Stromal cell of bone marrow (primary cell): ENCODE data around the gene CHST1.

Source experiments
- DNase-seq: peaks from one replicate; pipeline ENCODE4 v3.0.0-alpha.2; 2012; ENCODE audit warnings: low read depth

Gene CHST1

DNA sequence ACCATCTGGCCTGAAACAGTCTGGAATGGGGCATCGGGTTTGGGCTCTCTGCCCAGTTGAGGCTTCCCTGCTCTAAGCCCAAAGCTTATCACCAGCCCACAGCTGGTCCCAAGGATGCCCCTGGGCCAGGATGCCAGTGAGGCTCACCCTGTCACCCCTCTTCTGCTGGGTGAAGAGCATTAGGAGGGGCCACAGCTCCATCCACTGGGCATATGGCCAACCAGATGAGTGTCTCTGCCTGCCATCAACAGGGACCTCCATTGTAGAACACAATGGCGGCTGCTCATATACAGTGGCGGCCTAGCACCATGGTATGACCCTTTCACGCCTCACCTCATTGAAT, 5.6 kb downstream of the CHST1 start:
- no peak for DNase-seq

DNA sequence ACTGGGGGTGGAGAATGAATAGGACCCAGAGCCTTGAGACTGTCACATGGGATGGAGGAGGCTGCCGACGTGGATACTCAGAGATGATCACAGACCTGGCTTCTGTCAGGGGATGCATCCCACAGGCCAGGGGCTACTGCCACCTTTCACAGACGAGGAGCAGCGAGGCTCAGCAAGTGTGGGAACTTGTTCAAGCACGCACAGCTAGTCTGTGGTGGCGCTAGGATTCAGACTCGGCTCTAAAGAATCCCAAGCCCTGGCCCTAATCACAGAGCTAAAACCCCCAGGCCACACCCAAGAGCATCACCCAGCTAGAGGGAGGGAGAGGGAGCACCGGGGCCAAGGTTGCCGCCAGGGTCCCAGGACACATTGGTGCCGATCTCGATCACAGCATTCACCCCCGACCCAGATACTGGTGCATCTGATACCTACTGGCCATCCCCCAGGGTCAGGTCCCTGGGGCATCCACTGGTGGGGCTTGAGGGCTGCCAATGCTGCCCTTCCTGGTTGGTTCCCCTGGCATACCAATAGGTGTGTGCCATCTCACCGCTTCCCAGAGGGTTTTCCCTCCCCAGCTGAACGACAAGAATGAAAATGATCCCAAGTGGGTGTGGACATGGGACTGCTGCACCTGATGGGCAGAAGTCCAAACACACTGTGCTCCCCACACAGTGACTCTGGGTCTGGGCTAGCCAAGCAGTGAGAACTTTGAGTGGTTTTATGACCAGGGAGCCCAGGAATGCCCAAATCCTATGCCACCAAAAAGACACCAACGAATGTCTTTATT, 6.2 kb downstream of the CHST1 start:
- DNase-seq, result no peak

DNA sequence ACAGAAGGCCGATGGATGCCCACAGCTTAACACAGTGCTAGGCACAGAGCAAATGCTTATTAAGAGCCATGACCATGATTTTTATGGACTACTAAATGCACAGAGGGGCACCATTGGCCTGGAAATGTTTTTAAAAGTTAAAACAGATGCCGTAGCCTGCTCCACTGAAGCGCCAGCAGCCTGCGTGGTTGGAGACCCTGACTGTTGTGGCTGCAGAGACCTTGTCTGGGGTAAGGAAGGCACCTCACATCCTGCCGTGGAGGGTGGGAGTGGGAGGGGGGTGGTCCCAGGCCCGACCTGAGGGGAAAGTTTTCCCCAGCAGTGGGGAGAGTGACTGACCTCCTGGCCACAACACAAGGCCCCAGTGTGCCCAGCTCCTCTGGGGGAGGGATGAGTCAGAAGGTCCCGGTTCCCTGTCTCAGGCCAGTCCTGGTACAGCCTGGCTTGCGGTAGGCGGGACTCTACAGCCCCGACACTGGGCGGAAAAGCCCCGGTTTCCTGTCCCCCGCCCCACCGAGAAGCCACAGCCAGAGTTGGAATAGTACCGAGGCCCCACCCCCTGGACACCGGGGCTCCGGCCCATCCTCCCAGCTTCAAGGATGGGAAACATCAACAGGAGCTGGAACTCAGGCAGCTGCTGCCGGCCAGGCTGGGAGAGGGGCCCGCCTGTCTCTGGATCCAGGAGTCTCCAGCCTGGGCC, 7.0 kb downstream of the CHST1 start:
- peak; percentile 18 for DNase-seq

DNA sequence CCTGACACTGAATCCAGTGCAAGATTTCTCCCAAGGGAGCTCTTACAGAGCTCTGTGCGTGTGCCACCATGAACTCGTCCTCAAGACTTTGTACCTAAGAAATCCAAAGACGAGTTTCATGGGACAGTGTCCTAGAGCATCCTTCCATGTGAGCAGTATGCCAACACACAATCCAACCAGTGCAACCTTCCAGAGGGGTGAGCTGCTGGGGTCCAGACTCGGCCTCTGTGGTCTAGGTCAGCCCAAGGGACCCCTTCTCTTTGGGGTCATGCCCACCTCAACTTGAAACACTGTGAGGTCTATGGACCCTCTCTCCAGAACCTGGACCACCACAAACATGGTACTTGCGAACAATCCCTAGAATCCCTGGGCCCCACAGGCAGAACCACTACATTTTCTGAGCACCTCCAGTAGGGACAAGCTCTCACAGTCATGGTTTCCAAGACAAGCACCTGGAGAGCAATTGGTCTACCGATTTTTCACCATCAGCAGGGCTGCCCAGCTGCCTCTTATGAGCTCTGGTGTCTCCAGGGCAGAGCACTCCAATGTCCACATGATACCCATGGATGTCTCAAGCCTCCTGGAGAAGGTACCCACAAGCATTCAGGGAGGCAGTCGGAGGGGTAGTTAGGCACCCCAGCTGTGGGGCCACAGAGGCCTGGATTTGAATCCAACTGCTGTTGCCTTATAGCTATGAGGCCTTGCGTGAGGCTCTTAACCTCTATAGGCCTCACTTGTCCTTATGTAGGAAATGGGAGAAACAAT, 7.7 kb downstream of the CHST1 start:
- no peak for DNase-seq

DNA sequence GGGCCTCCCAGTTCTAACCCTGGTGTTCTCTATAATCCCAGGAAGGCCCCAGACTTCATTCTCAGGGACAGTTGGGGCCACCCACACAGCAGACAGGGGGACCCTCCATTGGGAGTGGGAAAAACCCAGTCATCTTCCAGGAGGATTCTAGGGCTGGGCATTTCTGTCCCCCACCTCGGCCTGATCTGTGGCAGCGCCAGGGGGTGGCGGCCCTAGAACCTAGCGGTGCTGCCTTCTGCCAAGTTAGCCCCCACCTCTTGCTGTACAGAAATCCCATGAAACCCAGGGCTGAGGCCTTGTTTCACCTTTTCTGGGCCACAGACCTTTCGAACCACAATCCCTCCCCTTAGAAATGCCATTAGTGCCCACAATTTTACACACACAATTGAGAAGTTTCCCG, 9.6 kb downstream of the CHST1 start:
- DNase-seq, result no peak

DNA sequence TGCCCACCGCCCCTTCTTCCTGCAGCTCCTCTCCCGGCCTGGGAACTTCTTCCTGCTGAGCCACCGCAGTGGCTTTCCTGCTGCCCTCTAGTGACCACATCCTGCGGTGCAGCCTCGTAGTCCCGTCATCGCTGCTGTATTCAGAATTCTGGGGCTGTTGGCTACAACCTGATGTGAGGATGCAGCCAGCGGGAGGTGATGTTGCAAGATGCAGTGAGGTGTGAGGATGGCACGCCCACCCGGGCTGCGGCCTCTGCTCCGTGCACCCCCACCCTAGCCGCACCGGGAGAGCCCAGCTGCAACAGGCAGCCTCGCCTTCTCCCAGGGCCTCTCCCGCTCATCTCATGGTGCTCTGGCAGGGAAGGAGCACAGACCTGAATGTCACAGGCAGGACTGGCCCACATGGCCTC, 10.1 kb downstream of the CHST1 start:
- DNase-seq, result peak; percentile 36

DNA sequence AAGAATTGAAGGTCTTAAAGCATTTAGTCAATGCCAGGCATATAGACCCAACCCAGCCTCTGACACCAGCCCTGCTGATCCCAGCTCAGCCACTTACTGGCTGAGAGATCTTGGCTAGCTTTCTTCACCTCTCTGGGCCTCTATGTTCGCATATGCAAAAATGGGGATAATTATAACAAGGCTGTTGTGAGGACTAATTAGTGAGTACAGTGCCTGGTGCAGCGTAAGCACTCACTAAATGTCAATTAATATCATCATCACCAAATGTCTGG, 10.5 kb downstream of the CHST1 start:
- no peak for DNase-seq

DNA sequence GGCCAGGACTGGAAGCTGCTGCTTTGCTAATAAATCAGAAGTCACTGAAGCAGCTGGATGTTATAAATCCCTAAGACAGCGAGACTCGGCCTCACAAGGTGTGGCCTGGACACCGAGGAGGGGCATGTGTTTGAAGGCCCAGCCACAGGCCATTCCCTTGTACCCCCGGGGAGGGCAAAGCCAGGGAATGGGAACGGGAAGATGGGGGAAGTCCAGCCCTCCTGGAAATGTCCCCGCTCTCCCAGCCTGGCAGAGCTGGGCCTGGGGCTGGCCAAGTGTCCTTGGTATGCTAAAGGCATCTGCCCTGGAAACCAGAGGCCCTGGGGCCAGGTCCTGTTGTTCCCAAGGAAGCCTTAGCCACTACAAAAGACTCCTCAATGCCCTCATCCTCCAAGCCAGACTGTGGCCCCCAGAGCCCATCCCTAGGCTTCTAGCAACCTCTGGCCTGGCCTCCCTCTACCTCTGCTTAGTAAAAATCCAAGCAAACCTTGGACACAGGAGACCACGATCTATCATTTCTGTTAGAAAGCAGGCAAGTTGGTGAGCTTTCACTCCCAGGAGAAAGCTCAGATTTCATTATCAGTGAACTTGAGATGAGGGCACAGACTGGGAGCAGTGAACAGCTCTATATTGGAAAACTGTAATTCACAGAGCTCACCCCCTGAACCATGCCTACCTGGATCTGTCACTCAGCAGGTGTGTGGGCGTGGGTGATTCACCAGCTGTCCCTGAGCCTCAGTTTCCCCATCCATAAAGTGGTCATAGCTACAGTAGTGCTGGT, 11.0 kb downstream of the CHST1 start:
- no peak for DNase-seq

DNA sequence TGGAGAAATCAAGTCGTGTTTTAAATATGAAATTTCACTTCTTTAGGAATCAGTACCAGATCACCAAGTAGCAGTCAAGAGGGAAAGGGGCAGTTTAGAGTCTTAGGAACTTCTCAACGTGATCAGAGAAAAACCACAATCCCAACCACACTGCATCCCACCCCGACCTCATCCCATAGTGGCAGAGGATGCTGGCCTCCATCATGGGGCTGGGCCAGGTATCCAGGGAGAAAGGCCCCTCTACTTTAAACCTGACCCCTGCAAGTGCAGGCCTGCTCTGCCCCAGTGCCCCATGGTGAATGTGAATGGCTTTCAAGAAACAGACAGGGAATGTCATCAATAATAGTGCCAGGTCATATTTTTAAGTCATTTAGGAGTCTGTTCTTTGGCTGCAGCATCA, 12.1 kb downstream of the CHST1 start:
- no peak for DNase-seq

DNA sequence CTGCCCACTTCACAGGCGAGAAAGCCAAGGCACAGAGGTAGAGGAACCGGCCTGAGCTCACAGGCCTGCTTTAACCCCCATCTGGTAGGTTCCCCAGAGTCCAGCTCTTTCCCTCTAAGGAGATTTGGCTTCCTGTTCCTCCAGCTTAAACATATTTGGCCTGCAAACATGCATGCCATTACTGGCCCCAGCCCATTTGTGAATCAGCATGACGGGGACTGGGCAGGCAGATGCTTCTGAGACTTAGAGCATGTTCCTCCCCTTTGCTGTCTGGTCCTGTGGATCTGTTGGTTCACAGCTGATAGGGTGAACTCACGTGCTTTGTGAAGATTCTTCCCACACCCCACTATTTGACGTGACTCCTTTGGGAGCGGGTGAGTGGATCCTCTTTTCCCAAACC, 12.6 kb downstream of the CHST1 start:
- DNase-seq, result peak; percentile 63

DNA sequence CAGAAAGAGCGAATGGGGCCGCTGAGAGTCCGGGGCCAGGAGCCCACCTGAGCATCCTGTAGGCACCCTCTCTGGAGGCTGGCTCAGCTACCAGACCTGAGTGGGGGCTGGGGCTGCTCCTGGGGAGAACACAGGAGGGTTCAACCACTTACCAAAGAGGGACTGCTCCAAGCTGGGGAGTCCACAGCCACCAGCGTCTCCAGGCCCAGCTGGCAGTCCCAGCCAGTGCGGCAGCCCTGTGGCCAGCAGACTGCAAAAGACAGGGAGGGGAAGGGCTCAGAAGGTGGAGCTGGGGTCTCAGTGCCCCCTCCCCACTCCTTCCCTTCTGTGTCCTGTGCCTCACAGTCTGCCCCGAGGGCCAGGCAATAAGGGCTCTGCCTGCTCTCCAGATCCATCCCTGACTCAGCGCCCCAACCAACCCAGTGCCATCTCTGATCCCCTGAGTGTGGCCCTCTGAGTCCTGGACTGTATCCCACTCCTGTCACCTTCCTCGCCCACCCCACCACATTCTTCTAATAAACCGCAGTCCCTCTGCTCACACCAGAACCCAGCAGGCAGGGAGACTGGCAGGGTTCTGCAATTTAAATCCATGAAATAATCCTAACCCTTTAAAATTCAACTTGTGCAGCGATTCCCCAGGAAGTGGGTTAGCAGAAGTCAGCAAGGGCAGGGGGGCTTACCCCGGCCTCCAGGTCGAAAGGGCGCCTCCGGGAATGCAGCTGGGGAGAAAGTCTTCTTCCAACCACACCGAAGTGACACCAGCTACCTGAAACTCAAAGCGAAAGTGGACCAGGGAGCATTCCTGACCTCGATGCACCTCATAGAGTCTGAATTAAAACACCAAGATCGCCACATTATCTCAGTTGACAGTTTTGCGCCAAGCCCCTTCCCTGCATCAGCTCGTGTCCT, 13.3 kb downstream of the CHST1 start:
- DNase-seq, result no peak

DNA sequence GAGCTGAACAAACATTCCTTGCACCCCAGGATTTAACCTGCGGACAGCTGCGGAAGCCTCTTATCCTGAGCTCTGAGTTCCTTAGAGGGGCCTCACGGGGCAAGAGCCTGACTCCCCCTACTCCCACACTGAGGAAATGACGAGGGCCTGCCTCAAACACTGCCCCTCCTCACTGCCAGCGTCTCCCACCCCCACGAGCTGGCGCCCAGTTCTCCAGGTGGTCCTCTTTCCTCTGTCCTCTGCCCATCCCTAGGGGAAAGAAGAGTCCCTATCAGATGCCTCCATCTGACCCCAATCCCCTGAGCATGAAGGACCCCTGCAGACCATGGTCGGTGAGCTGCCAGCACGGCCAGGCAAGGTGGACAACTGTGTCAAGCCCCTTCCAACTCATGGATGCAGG, 14.3 kb downstream of the CHST1 start:
- DNase-seq, result no peak

DNA sequence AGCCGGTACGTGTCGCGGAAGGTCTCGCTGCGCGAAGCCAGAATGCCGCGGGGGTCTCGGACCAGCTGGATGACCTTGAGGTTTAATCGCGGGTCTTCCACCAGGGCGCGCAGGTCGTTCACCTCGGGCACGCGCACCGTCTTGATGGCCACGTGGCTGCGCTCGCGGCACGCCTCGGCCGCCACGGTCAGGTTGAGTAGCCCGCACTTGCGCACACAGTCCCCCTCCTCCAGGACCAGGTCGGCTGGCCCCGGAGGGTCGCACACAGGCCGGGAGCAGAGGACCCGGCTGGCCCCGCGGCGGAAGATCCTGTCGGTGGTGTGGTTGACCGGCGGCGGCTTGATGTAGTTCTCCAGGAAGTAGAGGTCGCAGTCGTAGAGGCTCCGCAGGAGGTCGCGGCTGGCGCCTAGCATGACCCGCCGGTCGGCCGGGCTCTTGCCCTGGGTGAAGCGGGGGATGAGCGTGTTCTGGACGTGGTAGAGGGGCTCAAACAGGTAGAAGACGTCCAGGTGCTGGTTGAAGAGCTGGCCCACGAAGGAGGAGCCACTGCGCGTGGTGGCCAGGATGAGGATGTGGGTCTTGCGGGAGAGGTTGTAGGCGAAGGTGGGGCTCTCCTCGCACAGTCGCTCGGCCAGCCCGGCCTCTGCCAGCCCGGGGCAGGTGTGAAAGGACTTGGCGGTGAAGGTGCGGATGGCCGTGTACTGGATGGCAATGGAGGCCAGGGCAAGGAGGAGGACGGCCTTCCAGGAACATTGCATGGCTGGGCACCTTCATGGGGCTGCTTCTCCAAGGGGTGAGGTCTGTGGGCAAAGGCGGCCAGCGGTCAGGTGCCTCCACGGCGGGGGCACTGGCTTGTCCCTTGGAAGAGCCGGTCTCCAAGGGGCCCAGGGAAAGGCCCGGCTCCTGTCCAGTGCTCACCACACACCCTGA, 15.0 kb downstream of the CHST1 start:
- DNase-seq, result no peak

DNA sequence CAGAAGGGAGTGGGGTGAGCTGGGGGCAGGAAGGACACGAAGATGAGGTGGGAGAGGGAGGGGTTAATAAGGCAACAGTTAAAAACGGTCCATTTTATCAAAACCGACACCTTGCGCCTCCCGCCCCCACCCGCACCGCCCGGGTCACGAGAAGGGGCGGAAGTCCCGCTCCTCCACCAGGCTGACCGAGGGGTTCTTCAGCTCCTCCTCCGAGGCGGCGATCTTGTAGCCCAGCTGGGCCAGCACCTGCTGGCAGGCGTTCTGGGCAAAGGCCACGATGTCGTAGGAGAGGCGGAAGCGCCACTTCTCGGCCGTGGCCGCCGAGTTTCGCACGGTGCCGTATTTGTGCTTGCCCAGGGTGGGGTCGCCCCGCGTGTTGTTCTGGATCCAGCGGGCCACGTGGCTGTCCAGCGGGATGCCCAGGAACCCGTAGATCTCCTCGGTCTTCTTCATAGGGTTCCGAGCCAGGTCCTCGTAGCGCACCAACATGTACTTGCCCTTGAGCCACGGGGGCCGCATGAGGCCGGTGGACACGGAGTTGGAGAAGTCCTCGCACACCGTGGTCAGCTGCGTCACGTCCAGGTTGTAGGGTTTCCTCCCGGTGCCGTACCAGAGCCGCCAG, 15.8 kb downstream of the CHST1 start:
- DNase-seq, result no peak

DNA sequence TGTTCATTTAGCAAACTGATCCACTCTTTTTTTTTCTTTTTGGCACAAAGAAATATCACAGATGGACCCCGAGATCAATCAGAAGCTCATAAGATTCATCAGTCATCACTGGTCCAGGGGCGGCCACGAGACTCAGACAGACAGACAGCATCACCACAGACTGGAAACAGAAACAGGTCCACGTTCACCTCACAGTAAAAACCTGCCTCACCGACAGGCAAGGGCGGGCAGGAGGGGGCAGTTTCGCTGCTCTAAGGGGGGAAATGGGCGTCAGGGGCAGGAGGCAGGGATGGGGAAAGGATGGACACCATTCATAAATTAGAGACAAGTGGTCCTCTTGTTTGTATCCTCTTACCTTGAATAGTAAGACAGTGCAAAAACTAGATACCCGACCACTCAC, 16.5 kb downstream of the CHST1 start:
- DNase-seq, result no peak

DNA sequence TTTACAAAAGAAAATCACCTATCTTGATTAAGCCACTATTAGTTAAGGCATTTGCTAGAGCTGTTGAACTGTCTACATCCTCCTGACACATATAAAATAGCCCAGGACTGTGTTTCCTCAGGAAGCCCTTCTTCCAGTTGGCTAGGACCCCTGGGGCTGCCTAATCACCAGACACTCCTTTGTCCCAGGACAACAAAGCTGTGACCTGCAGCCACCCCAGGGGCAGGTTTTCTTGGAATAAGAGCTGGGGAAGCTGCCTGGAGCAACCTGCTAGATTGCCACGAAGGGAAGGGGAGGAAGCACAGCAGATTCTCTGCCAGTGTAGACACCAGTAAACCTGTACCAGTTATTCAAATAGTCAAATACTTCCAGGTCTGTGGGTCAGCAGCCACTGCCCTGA, 17.6 kb downstream of the CHST1 start:
- DNase-seq, result no peak

DNA sequence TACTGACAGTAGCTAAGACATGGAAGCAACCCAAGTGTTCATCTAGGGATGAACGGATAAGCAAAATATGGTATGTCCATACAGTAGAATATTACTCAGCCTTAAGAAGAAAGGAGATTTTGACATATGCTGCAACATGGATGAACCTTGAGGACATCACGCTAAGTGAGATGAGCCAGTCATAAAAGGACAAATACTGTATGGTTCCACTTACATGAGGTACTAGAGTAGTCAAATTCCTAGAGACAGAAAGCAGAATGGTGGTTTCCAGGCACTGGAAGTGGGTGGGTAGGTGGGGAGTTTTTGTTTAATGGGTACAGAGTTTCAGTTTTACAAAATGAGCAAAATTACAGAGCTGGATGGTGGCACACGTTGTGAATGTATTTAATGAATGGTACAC, 18.1 kb downstream of the CHST1 start:
- no peak for DNase-seq

DNA sequence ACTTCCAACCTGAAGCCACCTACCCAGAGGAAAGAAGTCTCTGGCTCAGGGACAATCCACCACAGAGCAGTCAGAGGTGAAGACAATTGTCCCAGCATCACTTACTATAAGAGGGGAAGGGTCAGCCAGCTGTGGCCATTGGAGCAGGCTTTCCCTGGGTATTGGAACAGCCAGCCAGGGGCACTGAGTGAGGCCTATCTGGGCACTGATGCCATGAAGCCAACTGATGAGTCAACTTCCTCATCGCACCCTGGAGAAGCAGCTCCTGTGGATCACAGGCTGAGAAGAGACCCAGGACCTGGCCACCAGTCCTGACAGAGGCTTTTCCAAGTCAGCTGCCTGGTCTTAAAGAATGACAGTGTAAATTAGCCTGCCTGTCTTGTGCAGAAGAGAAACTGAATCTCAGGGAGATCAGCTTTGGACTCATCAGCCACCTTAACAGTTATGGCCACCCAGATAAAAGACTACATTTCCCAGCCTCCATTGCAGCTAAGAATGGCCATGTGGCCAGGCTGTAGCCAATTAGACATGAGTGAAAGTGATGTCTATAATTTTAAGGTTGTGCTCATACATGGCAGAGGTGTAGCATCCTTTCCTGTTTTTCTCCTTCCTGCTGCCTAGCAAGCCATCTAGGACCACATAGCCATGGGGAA, 19.0 kb downstream of the CHST1 start:
- peak; percentile 9 for DNase-seq
